ENCODE results near the gene GBE1. TPM values are rescaled to one million over a fixed set of nuclear protein-coding genes. Genes with fewer than 3 reads are reported as not detected.

The GBE1 gene
- total RNA-seq, 1 donor from 2014 or later, result 39.2 TPM

GRCh38 chr3:81707996-81708395 is 53.4 kb downstream of the GBE1 start:
- TF ChIP-seq, protein P1, sequence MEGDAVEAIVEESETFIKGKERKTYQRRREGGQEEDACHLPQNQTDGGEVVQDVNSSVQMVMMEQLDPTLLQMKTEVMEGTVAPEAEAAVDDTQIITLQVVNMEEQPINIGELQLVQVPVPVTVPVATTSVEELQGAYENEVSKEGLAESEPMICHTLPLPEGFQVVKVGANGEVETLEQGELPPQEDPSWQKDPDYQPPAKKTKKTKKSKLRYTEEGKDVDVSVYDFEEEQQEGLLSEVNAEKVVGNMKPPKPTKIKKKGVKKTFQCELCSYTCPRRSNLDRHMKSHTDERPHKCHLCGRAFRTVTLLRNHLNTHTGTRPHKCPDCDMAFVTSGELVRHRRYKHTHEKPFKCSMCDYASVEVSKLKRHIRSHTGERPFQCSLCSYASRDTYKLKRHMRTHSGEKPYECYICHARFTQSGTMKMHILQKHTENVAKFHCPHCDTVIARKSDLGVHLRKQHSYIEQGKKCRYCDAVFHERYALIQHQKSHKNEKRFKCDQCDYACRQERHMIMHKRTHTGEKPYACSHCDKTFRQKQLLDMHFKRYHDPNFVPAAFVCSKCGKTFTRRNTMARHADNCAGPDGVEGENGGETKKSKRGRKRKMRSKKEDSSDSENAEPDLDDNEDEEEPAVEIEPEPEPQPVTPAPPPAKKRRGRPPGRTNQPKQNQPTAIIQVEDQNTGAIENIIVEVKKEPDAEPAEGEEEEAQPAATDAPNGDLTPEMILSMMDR (IDR thresholded peaks at IDR 0.05), result no peak
- Mint-ChIP-seq H3K27ac (ENCODE audit: unreplicated experiment) (no peak overlapping the region), H3K36me3 (ENCODE audit: unreplicated experiment) (peaks cover 5% of the 10 kb centered on the region), H3K4me3 (ENCODE audit: unreplicated experiment) (no peak overlapping the region), H3K27me3 (ENCODE audit: unreplicated experiment) (no peaks in the 10 kb centered on the region), H3K4me1 (ENCODE audit: unreplicated experiment) (peaks cover 6% of the 10 kb centered on the region), H3K9me3 (ENCODE audit: unreplicated experiment) (no peaks in the 10 kb centered on the region)
- no peak for DNase-seq (ENCODE audit: extremely low spot score, unreplicated experiment)

DNA sequence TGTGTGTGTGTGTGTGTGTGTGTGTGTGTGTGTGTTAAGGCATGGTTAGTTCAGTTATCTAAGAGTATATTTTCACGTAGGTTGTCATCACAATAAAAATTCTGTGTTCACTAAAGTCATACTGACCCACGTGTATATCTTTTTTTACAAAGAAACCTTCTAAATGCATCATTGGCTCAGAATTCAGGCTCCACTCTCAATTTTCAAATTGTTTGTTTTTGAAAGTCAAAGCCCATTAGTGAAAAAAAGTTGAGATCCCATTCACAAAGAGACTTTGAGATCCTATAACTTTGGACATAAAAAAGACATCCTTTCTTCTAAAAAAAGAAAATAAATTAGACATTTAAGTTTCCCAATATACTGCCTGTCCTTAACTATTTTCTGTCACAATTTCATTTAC is 59.3 kb downstream of the GBE1 start:
- Mint-ChIP-seq H3K4me3 (ENCODE audit: unreplicated experiment) (no peak overlapping the region), H3K9me3 (ENCODE audit: unreplicated experiment) (no peaks in the 10 kb centered on the region), H3K36me3 (ENCODE audit: unreplicated experiment) (peaks cover 10% of the 10 kb centered on the region), H3K27me3 (ENCODE audit: unreplicated experiment) (no peaks in the 10 kb centered on the region), H3K4me1 (ENCODE audit: unreplicated experiment) (peaks cover 4% of the 10 kb centered on the region), H3K27ac (ENCODE audit: unreplicated experiment) (no peak overlapping the region)
- TF ChIP-seq, protein P1 (IDR thresholded peaks at IDR 0.05), result no peak
- DNase-seq (ENCODE audit: extremely low spot score, unreplicated experiment), result no peak

- H3K4me1 Mint-ChIP-seq (ENCODE audit: unreplicated experiment), result peaks cover 4% of the 10 kb centered on the region
- H3K4me3 Mint-ChIP-seq (ENCODE audit: unreplicated experiment), result no peak overlapping the region
- H3K9me3 Mint-ChIP-seq (ENCODE audit: unreplicated experiment), result no peaks in the 10 kb centered on the region
- no peak for DNase-seq (ENCODE audit: extremely low spot score, unreplicated experiment)
- TF ChIP-seq, protein P1 (IDR thresholded peaks at IDR 0.05), result no peak
- no peak overlapping the region for H3K27ac Mint-ChIP-seq (ENCODE audit: unreplicated experiment)
- no peaks in the 10 kb centered on the region for H3K27me3 Mint-ChIP-seq (ENCODE audit: unreplicated experiment)
- H3K36me3 Mint-ChIP-seq (ENCODE audit: unreplicated experiment), result peaks cover 10% of the 10 kb centered on the region
These were observed 61.7 kb downstream of the GBE1 start for GRCh38 chr3:81699536-81700320.

- Mint-ChIP-seq H3K9me3 (ENCODE audit: unreplicated experiment) (no peaks in the 10 kb centered on the region), H3K36me3 (ENCODE audit: unreplicated experiment) (peaks cover 6% of the 10 kb centered on the region), H3K27me3 (ENCODE audit: unreplicated experiment) (no peaks in the 10 kb centered on the region), H3K4me3 (ENCODE audit: unreplicated experiment) (no peak overlapping the region), H3K27ac (ENCODE audit: unreplicated experiment) (no peak overlapping the region), H3K4me1 (ENCODE audit: unreplicated experiment) (no peaks in the 10 kb centered on the region)
- DNase-seq (ENCODE audit: extremely low spot score, unreplicated experiment), result no peak
- TF ChIP-seq, protein P1 (IDR thresholded peaks at IDR 0.05), result no peak
These were observed 65.4 kb downstream of the GBE1 start for GRCh38 chr3:81696090-81696489.

DNA sequence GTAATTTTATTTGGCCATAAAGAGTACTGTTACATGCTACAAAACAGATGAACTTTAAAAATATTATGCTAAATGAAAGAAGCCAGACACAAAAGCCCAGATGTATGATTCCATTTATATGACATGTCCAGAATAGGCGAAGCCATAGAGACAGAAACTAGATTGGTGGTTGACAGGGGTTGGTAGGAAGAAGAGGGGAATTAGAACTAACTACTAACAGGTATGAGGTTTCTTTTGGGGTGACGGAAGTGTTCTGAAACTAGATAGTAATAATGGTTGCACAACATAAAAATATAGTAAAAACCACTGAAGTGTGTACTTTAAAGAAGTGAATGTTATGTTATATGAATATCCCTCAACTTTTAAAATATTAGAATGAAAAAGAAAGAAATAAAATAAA is 66.1 kb downstream of the GBE1 start:
- peaks cover 8% of the 10 kb centered on the region for H3K36me3 Mint-ChIP-seq (ENCODE audit: unreplicated experiment)
- H3K27me3 Mint-ChIP-seq (ENCODE audit: unreplicated experiment), result no peaks in the 10 kb centered on the region
- no peak overlapping the region for H3K4me3 Mint-ChIP-seq (ENCODE audit: unreplicated experiment)
- no peaks in the 10 kb centered on the region for H3K4me1 Mint-ChIP-seq (ENCODE audit: unreplicated experiment)
- no peak overlapping the region for H3K27ac Mint-ChIP-seq (ENCODE audit: unreplicated experiment)
- TF ChIP-seq, protein P1 (IDR thresholded peaks at IDR 0.05), result no peak
- DNase-seq (ENCODE audit: extremely low spot score, unreplicated experiment), result no peak
- H3K9me3 Mint-ChIP-seq (ENCODE audit: unreplicated experiment), result no peaks in the 10 kb centered on the region
